Activated gamma-delta T cell (primary cell): ENCODE results near the gene PEPD.
"Not testable (repeated sequence)": the region's sequence is repeated elsewhere in the genome, so short reads cannot be mapped to it uniquely, and the experiment has no call there.

ENCODE experiments used
- DNase-seq: peaks from one replicate; lab custom pipeline; 2025; lab: John Stamatoyannopoulos, UW
- total RNA-seq, 2 donors: gene quantifications; one replicate each; lab custom pipeline; 2026; lab: John Stamatoyannopoulos, UW

PEPD gene
- 32.4 to 34.0 reads per million in 2 donors for total RNA-seq

- peak; percentile 68 for DNase-seq
Measured at GRCh38 chr19:33521480-33522370, at the start of gene PEPD. Gene PEPD (minus strand): TSS chr19:33521791. CDS start chr19:33521760, 31 bp downstream.

- no peak for DNase-seq
Measured at GRCh38 chr19:33569821-33570220, 48.2 kb upstream of the PEPD start.

- no peak for DNase-seq
Measured at GRCh38 chr19:33568706-33569105, 47.1 kb upstream of the PEPD start.

- no peak for DNase-seq
Measured at GRCh38 chr19:33564836-33565338, 43.3 kb upstream of the PEPD start.

- DNase-seq = no peak
Measured at GRCh38 chr19:33562636-33563035, 41.0 kb upstream of the PEPD start.

- not testable (repeated sequence) for DNase-seq
Measured at GRCh38 chr19:33561666-33562065, 40.1 kb upstream of the PEPD start.

- no peak for DNase-seq
Measured at GRCh38 chr19:33561261-33561660, 39.7 kb upstream of the PEPD start.

- no peak for DNase-seq
Measured at GRCh38 chr19:33559996-33560395, 38.4 kb upstream of the PEPD start.

- DNase-seq = no peak
Measured at GRCh38 chr19:33558856-33559255, 37.3 kb upstream of the PEPD start.

- DNase-seq = no peak
Measured at GRCh38 chr19:33558151-33558550, 36.6 kb upstream of the PEPD start.

GRCh38 chr19:33557720-33558119 is 36.1 kb upstream of the PEPD start:
- DNase-seq = no peak

GRCh38 chr19:33557196-33557595 is 35.6 kb upstream of the PEPD start:
- no peak for DNase-seq

- DNase-seq = no peak
Measured at GRCh38 chr19:33556261-33556660, 34.7 kb upstream of the PEPD start.

- not testable (repeated sequence) for DNase-seq
Measured at GRCh38 chr19:33555726-33556125, 34.1 kb upstream of the PEPD start.

- no peak for DNase-seq
Measured at GRCh38 chr19:33554821-33555220, 33.2 kb upstream of the PEPD start.

- no peak for DNase-seq
Measured at GRCh38 chr19:33554391-33554790, 32.8 kb upstream of the PEPD start.

GRCh38 chr19:33553530-33554310 is 32.1 kb upstream of the PEPD start:
- no peak for DNase-seq

- no peak for DNase-seq
Measured at GRCh38 chr19:33552928-33553279, 31.3 kb upstream of the PEPD start.

GRCh38 chr19:33552191-33552927 is 30.8 kb upstream of the PEPD start:
- no peak for DNase-seq

GRCh38 chr19:33551676-33552075 is 30.1 kb upstream of the PEPD start:
- DNase-seq = no peak

- DNase-seq = no peak
Measured at GRCh38 chr19:33550768-33551167, 29.2 kb upstream of the PEPD start.

- DNase-seq = no peak
Measured at GRCh38 chr19:33547676-33548075, 26.1 kb upstream of the PEPD start.
